A673 (cell line): ENCODE data around the gene MC2R.

Source experiments
- EZH2 ChIP-seq: fragments of 200-600 bp; sonication (generic); IDR thresholded peaks from 2 replicates; pipeline ENCODE4 v1.6.1; 2017; ENCODE audit warnings: borderline replicate concordance, low read depth, mild to moderate bottlenecking, mixed read lengths, antibody characterized with exemption, low read length; ENCODE audit not compliant: poor library complexity, severe bottlenecking
- TF ChIP-seq, protein P1 (sequence below): fragments of 300-800, 200-600 bp; sonication (generic); conservative IDR thresholded peaks from 2 replicates; pipeline ENCODE4 v1.5.1; 2017; ENCODE audit warnings: low read depth, mild to moderate bottlenecking, antibody characterized with exemption, low read length, moderate library complexity, mixed read lengths

DNA sequence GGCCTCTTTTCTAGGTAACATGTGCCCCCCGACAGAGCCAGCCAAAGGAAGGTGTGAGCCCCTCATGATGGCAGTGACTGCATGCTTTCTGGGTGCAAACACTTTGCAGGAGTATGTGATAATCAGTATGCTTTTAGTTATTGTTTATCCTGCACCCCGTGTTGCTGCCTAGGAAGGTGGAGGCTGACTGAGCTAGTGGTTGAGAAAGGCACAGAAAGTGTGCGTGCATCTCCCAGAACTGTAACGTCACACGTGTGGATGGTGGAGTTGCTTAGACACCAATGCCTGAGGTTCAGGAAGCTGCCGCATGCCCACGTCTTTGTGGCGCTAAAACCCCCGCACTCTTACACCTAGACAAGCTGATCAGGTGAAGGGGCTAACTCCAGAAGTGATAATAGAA lies 580 bp downstream of the MC2R start:
- TF ChIP-seq, protein P1, sequence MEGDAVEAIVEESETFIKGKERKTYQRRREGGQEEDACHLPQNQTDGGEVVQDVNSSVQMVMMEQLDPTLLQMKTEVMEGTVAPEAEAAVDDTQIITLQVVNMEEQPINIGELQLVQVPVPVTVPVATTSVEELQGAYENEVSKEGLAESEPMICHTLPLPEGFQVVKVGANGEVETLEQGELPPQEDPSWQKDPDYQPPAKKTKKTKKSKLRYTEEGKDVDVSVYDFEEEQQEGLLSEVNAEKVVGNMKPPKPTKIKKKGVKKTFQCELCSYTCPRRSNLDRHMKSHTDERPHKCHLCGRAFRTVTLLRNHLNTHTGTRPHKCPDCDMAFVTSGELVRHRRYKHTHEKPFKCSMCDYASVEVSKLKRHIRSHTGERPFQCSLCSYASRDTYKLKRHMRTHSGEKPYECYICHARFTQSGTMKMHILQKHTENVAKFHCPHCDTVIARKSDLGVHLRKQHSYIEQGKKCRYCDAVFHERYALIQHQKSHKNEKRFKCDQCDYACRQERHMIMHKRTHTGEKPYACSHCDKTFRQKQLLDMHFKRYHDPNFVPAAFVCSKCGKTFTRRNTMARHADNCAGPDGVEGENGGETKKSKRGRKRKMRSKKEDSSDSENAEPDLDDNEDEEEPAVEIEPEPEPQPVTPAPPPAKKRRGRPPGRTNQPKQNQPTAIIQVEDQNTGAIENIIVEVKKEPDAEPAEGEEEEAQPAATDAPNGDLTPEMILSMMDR: no peak
- no peak for TF ChIP-seq EZH2
